H9 (cell line): Measurements from ENCODE around the gene GTF2H4. TPM values are rescaled to one million over a fixed set of nuclear protein-coding genes. Genes with fewer than 3 reads are reported as not detected.

Experiments
- DNase-seq: peaks from one replicate; pipeline ENCODE4 v3.0.0-alpha.2; 2017
- H2AFZ ChIP-seq: one replicate; pipeline ENCODE4 v1.6.1; 2013; ENCODE audit warnings: mild to moderate bottlenecking, low read length, control low read depth, moderate library complexity
- H2AK5ac ChIP-seq: 2 replicates; pipeline ENCODE4 v1.6.1; 2013; ENCODE audit warnings: low read length, control low read depth, mixed read lengths; ENCODE audit not compliant: insufficient read length
- H2BK120ac ChIP-seq: one replicate; pipeline ENCODE4 v1.6.1; 2013; ENCODE audit warnings: low read depth, mild to moderate bottlenecking, low read length, control low read depth, inconsistent platforms; ENCODE audit not compliant: poor library complexity, severe bottlenecking
- H2BK12ac ChIP-seq: 2 replicates; pipeline ENCODE4 v1.6.1; 2013; ENCODE audit warnings: low read length, control low read depth, mixed read lengths, low read depth; ENCODE audit not compliant: insufficient read length
- H2BK15ac ChIP-seq: 2 replicates; pipeline ENCODE4 v1.6.1; 2013; ENCODE audit warnings: low read depth, low read length, control low read depth
- H2BK20ac ChIP-seq: one replicate; pipeline ENCODE4 v1.6.1; 2013; ENCODE audit warnings: low read depth, mild to moderate bottlenecking, low read length, control low read depth, inconsistent platforms; ENCODE audit not compliant: poor library complexity, severe bottlenecking
- H2BK5ac ChIP-seq: 2 replicates; pipeline ENCODE4 v1.6.1; 2013; ENCODE audit warnings: low read length, control low read depth, mixed read lengths; ENCODE audit not compliant: insufficient read length
- H3K14ac ChIP-seq: 2 replicates; pipeline ENCODE4 v1.6.1; 2013; ENCODE audit warnings: low read length, control low read depth; ENCODE audit not compliant: insufficient read depth
- H3K18ac ChIP-seq: 2 replicates; pipeline ENCODE4 v1.6.1; 2013; ENCODE audit warnings: low read depth, mild to moderate bottlenecking, mixed read lengths, low read length, control low read depth; ENCODE audit not compliant: insufficient read length
- H3K23ac ChIP-seq: 2 replicates; pipeline ENCODE4 v1.6.1; 2013; ENCODE audit warnings: low read length, control low read depth, mixed read lengths, low read depth; ENCODE audit not compliant: insufficient read length
- H3K23me2 ChIP-seq: 2 replicates; pipeline ENCODE4 v1.6.1; 2013; ENCODE audit warnings: low read depth, mild to moderate bottlenecking, mixed read lengths, low read length, control low read depth; ENCODE audit not compliant: insufficient read length, poor library complexity, severe bottlenecking
- H3K27ac ChIP-seq: 2 replicates; pipeline ENCODE4 v1.5.1; 2013; ENCODE audit warnings: low read length, control low read depth, mixed read lengths, low read depth; ENCODE audit not compliant: insufficient read length
- H3K27me3 ChIP-seq: 2 replicates; pipeline ENCODE4 v1.6.1; 2013; ENCODE audit warnings: low read length, control low read depth, inconsistent platforms; ENCODE audit not compliant: insufficient read depth
- H3K4ac ChIP-seq: 2 replicates; pipeline ENCODE4 v1.6.1; 2013; ENCODE audit warnings: low read depth, mild to moderate bottlenecking, control low read depth, inconsistent platforms, low read length, moderate library complexity
- H3K4me1 ChIP-seq: 2 replicates; pipeline ENCODE4 v1.6.1; 2013; ENCODE audit warnings: low read length, control low read depth, inconsistent platforms; ENCODE audit not compliant: insufficient read depth
- H3K4me2 ChIP-seq: 2 replicates; pipeline ENCODE4 v1.6.1; 2013; ENCODE audit warnings: low read length, control low read depth, mixed read lengths; ENCODE audit not compliant: insufficient read length, insufficient read depth
- H3K56ac ChIP-seq: 2 replicates; pipeline ENCODE4 v1.6.1; 2013; ENCODE audit warnings: low read depth, mild to moderate bottlenecking, mixed read lengths, low read length, control low read depth; ENCODE audit not compliant: insufficient read length
- H3K79me1 ChIP-seq: 2 replicates; pipeline ENCODE4 v1.6.1; 2013; ENCODE audit warnings: low read depth, mild to moderate bottlenecking, moderate library complexity, low read length, control low read depth, inconsistent platforms; ENCODE audit not compliant: insufficient read depth, poor library complexity, severe bottlenecking
- H3K79me2 ChIP-seq: 2 replicates; pipeline ENCODE4 v1.6.1; 2013; ENCODE audit warnings: low read length, control low read depth, inconsistent platforms; ENCODE audit not compliant: insufficient read depth
- H3K9ac ChIP-seq: 2 replicates; pipeline ENCODE4 v1.6.1; 2013; ENCODE audit warnings: low read length, control low read depth, mixed read lengths; ENCODE audit not compliant: insufficient read length; ENCODE audit errors: extremely low read depth
- H3K9me3 ChIP-seq: one replicate; pipeline ENCODE4 v1.6.1; 2013; ENCODE audit warnings: low read depth, low read length, inconsistent platforms; ENCODE audit not compliant: control insufficient read depth
- H3T11ph ChIP-seq: one replicate; pipeline ENCODE4 v1.6.1; 2013; ENCODE audit warnings: mild to moderate bottlenecking, low read length, control low read depth, inconsistent platforms
- H4K20me1 ChIP-seq: one replicate; pipeline ENCODE4 v1.6.1; 2013; ENCODE audit not compliant: control insufficient read depth, insufficient read length, insufficient read depth
- H4K5ac ChIP-seq: 2 replicates; pipeline ENCODE4 v1.6.1; 2013; ENCODE audit warnings: low read depth, mild to moderate bottlenecking, mixed read lengths, low read length, control low read depth; ENCODE audit not compliant: insufficient read length
- H4K8ac ChIP-seq: replicated peaks from 2 replicates; pipeline ENCODE4 v1.6.1; 2013; ENCODE audit warnings: low read length, control low read depth, mixed read lengths, low read depth; ENCODE audit not compliant: insufficient read length
- H4K91ac ChIP-seq: 2 replicates; pipeline ENCODE4 v1.6.1; 2013; ENCODE audit warnings: low read depth, mild to moderate bottlenecking, moderate library complexity, mixed read lengths, low read length, control low read depth; ENCODE audit not compliant: insufficient read length
- H3K27ac Mint-ChIP-seq, 3 experiments: 2 replicates in 2 of 3; 3 replicates in 1 of 3; pipeline ENCODE4 v1.8.0; 2020 to 2021; ENCODE audit warnings: mixed read lengths in 3 of 3, mild to moderate bottlenecking in 1 of 3, moderate library complexity in 1 of 3
- H3K27me3 Mint-ChIP-seq: 2 replicates; pipeline ENCODE4 v1.8.0; 2021; ENCODE audit warnings: low read depth, mild to moderate bottlenecking, moderate library complexity, mixed read lengths
- H3K36me3 Mint-ChIP-seq, 3 experiments: 2 replicates in 2 of 3; 3 replicates in 1 of 3; pipeline ENCODE4 v1.8.0; 2020 to 2021; ENCODE audit warnings: low read depth in 3 of 3, mixed read lengths in 3 of 3; ENCODE audit not compliant: insufficient read depth in 1 of 3
- H3K4me1 Mint-ChIP-seq, 2 experiments: 2 replicates each; pipeline ENCODE4 v1.8.0; 2020; ENCODE audit warnings: mixed read lengths in 2 of 2
- H3K4me3 Mint-ChIP-seq, 2 experiments: 2 replicates in 1 of 2; 3 replicates in 1 of 2; pipeline ENCODE4 v1.8.0; 2020 to 2021; ENCODE audit warnings: mild to moderate bottlenecking in 2 of 2, mixed read lengths in 2 of 2, moderate library complexity in 1 of 2
- H3K9me3 Mint-ChIP-seq, 2 experiments: 2 replicates in 1 of 2; 3 replicates in 1 of 2; pipeline ENCODE4 v1.8.0; 2020; ENCODE audit warnings: mild to moderate bottlenecking in 2 of 2, mixed read lengths in 2 of 2, moderate library complexity in 1 of 2
- WGBS: extraction: QIAGEN DNeasy Blood & Tissue Kit; methylation state at CpG from one replicate; pipeline ENCODE4 v1.1.7; 2013; ENCODE audit warnings: missing lambda C conversion rate, low lambda C conversion rate, mixed read lengths; ENCODE audit not compliant: insufficient read length; ENCODE audit errors: extremely low coverage; 5-methylcytosine and 5-hydroxymethylcytosine counted together
- total RNA-seq: library from RNA; stranded (reverse); gene quantifications from 2 replicates; pipeline ENCODE4 v1.2.1, GENCODE V29; 2021
- TF ChIP-seq, protein P1 (sequence below): fragments of 200-600 bp; sonication (generic); conservative IDR thresholded peaks from 3 replicates; pipeline ENCODE4 v1.8.0; 2021; ENCODE audit warnings: antibody characterized with exemption, mild to moderate bottlenecking

The GTF2H4 gene
- total RNA-seq, 1 experiment from 2014 or later, result 60.8 TPM

DNA sequence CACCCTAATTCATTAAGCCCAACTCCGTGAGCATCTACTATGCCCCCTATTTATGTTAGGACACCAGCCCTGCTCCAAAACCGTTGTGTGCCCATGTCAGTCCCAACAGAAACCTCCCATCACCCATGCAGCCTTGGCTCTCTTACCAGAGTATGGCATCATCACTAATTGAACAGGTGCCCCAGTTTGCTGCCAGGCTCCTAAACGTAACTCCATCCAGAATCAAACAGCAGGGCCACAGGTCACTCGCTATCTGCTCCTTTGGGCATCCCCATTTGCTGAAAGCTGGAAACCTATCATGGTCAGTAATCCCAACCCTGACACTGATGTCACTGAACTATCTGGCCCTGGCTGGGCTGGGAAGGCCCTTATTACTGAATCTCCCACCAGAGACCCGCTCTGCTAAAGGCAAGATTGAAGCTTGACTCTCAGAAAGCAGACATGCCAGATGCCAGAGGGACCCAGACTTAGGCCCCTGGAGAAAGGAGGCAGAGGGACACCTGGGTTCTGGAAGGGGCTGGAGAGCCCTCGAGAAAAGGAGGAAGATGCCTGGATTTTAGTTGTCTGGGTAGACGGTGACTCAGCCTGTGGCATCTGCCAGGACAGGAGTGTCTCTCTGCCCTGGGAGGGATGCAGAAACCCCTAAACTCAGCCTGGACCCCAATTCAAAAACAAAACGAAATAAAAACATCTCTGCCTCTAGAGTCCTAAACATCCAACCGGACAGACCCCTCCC lies 46.8 kb downstream of the GTF2H4 start:
- no peak overlapping the region for H4K5ac ChIP-seq
- H3K27me3 Mint-ChIP-seq, result peaks cover 76% of the 10 kb centered on the region
- no peak overlapping the region for H3K9ac ChIP-seq
- no peak overlapping the region for H2BK5ac ChIP-seq
- no peaks in the 10 kb centered on the region for H4K20me1 ChIP-seq
- H4K8ac ChIP-seq, result no peak overlapping the region
- peak overlapping the region; percentile 59 to 67 for H3K4me3 Mint-ChIP-seq
- no peak overlapping the region for H3T11ph ChIP-seq
- H3K36me3 Mint-ChIP-seq, result no peaks in the 10 kb centered on the region; a peak in 1 of 7 replicates
- no peaks in the 10 kb centered on the region for H3K79me1 ChIP-seq
- H3K27ac ChIP-seq, result no peak overlapping the region
- H2BK20ac ChIP-seq, result no peak overlapping the region
- no peaks in the 10 kb centered on the region for H3K4me1 ChIP-seq
- no peak overlapping the region; the same call in 1 of the 2 replicates for H3K14ac ChIP-seq
- H2AFZ ChIP-seq, result no peak overlapping the region
- H3K18ac ChIP-seq, result no peak overlapping the region
- no peak overlapping the region for H3K56ac ChIP-seq
- peak overlapping the region in 1 of 3 experiments; percentile 8; a peak in 1 of 7 replicates for H3K27ac Mint-ChIP-seq
- no peak overlapping the region for H2AK5ac ChIP-seq
- WGBS, result no CpG with 5 or more reads among the region's 9 CpGs
- no peak overlapping the region for H2BK12ac ChIP-seq
- no peaks in the 10 kb centered on the region for H3K79me2 ChIP-seq
- H3K4me1 Mint-ChIP-seq, result peaks cover 14 to 26% of the 10 kb centered on the region in 2 experiments
- TF ChIP-seq, protein P1, sequence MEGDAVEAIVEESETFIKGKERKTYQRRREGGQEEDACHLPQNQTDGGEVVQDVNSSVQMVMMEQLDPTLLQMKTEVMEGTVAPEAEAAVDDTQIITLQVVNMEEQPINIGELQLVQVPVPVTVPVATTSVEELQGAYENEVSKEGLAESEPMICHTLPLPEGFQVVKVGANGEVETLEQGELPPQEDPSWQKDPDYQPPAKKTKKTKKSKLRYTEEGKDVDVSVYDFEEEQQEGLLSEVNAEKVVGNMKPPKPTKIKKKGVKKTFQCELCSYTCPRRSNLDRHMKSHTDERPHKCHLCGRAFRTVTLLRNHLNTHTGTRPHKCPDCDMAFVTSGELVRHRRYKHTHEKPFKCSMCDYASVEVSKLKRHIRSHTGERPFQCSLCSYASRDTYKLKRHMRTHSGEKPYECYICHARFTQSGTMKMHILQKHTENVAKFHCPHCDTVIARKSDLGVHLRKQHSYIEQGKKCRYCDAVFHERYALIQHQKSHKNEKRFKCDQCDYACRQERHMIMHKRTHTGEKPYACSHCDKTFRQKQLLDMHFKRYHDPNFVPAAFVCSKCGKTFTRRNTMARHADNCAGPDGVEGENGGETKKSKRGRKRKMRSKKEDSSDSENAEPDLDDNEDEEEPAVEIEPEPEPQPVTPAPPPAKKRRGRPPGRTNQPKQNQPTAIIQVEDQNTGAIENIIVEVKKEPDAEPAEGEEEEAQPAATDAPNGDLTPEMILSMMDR, result no peak
- peaks cover 0 to 7% of the 10 kb centered on the region in 2 experiments; a peak in 3 of 5 replicates for H3K9me3 Mint-ChIP-seq
- no peak overlapping the region for H4K91ac ChIP-seq
- no peak overlapping the region for H2BK120ac ChIP-seq
- H3K27me3 ChIP-seq, result no peaks in the 10 kb centered on the region; the same call in 1 of the 2 replicates
- DNase-seq, result no peak
- peak overlapping the region; percentile 44 for H3K4me2 ChIP-seq
- H2BK15ac ChIP-seq, result no peak overlapping the region
- no peak overlapping the region for H3K4ac ChIP-seq
- H3K23ac ChIP-seq, result no peak overlapping the region
- no peaks in the 10 kb centered on the region for H3K9me3 ChIP-seq
- H3K23me2 ChIP-seq, result peaks cover 5% of the 10 kb centered on the region
